Right lobe of liver (tissue), 6 donors: ENCODE measurements around the gene ANKRD23. TPM values are rescaled to one million over a fixed set of nuclear protein-coding genes. Genes with fewer than 3 reads are reported as not detected.
A peak's percentile ranks its signal among the peaks of the same experiment; 100 is the strongest.
"Not testable (repeated sequence)": the region's sequence is repeated elsewhere in the genome, so short reads cannot be mapped to it uniquely, and the experiment has no call there.

Experiments used
- ATAC-seq, 4 donors: fragments of 200-7000 bp; cut with Tn5 transposase; one replicate each; pipeline ENCODE4 v1.9.1; 2020; ENCODE audit warnings: mild to moderate bottlenecking in 4 of 4, moderate library complexity in 4 of 4
- DNase-seq, 3 donors: peaks; one replicate each; pipeline ENCODE4 v3.0.0-alpha.2; 2020
- H3K27ac ChIP-seq, 3 donors: fragments of 200-600 bp; one replicate each; pipeline ENCODE4 v1.8.0; 2022
- H3K27me3 ChIP-seq, 2 donors: fragments of 200-600 bp; one replicate each; pipeline ENCODE4 v1.8.0; 2022
- H3K36me3 ChIP-seq, 4 donors: fragments of 200-600 bp; sonication (generic) in 1 of 4; one replicate each; pipeline versions ENCODE4 v1.5.1 to v1.8.0; 2017 to 2022; ENCODE audit warnings: control low read depth in 1 of 4
- H3K4me1 ChIP-seq, 4 donors: fragments of 200-600 bp; sonication (generic) in 1 of 4; one replicate each; pipeline versions ENCODE4 v1.5.1 to v1.8.0; 2017 to 2022; ENCODE audit warnings: control low read depth in 1 of 4
- H3K4me3 ChIP-seq, 3 donors: fragments of 200-600 bp; one replicate each; pipeline ENCODE4 v1.8.0; 2022
- H3K9me3 ChIP-seq, 4 donors: fragments of 200-600 bp; sonication (generic) in 1 of 4; one replicate each; pipeline versions ENCODE4 v1.5.1 to v1.8.0; 2017 to 2022; ENCODE audit warnings: control low read depth in 1 of 4
- CTCF ChIP-seq, 4 donors: fragments of 200-600 bp in 3 of 4; fragments of 450-650 bp in 1 of 4; IDR thresholded peaks; one replicate each; pipeline versions ENCODE4 v1.5.1 to v1.8.0; 2016 to 2022; ENCODE audit warnings: antibody characterized with exemption in 4 of 4, mild to moderate bottlenecking in 2 of 4
- POLR2A ChIP-seq: fragments of 450-650 bp; IDR thresholded peaks from one replicate; pipeline ENCODE4 v1.6.1; 2017; ENCODE audit warnings: antibody characterized with exemption, mild to moderate bottlenecking
- WGBS: methylation state at CpG from one replicate; pipeline ENCODE4 v1.1.6; 2018; ENCODE audit warnings: low coverage, low lambda C conversion rate; ENCODE audit not compliant: insufficient coverage; ENCODE audit errors: missing lambda C conversion rate; 5-methylcytosine and 5-hydroxymethylcytosine counted together
- intact Hi-C, 2 donors: fragments of 100-400 bp; cut with DNase I; formaldehyde crosslinking; loops; one replicate each; pipeline versions ENCODE4 v1.11.2 to v1.14.1; 2022
- total RNA-seq, 6 experiments: library from RNA; depleted of rRNA in 2 of 6; stranded (reverse); fragments of >200 nt in 2 of 6; fragmentation: NEBNext Ultra II Directional in 3 of 6; extraction: Animal tissue kit (Norgen Biotek cat#: 25700) in 3 of 6; gene quantifications; one replicate each; pipeline versions ENCODE4 v1.1.0 to v1.2.4, GENCODE V29; 2016 to 2023
- donor health status: DM: no; HTN: yes; CAD: no.
- donor health status: DM: no; HTN: no; CAD: no.
- donor health status: DM: no; HTN: no; CAD: no.
- donor health status: DM: no; HTN: yes; CAD: no.
- donor health status: DM: no; HTN: yes; CAD: no.

The ANKRD23 gene
- total RNA-seq, 6 experiments from 2014 or later, result 0.98 to 4.0 (median 2.7) TPM

GRCh38 chr2:96863575-96864342, 19.9 kb upstream of the ANKRD23 start:
- H3K4me3 ChIP-seq, result no peak overlapping the region
- no peak overlapping the region for H3K27ac ChIP-seq
- H3K4me1 ChIP-seq, result peaks cover 0 to 71% (median 20%) of the 10 kb centered on the region in 4 donors
- no CpG with 5 or more reads among the region's 19 CpGs for WGBS
- peaks cover 0 to 45% (median 26%) of the 10 kb centered on the region in 4 donors for H3K36me3 ChIP-seq
- intact Hi-C loops, result loop anchor here (5.0 to 10.0 kb wide), 3 partner anchors 46 to 84 kb away; partner anchors contain the start of gene CNNM3 (in 2 of the 2)
- DNase-seq (no peak), ATAC-seq (no peak)
- H3K9me3 ChIP-seq, result no peaks in the 10 kb centered on the region
- TF ChIP-seq CTCF (IDR thresholded peaks at IDR 0.05) (no peak), POLR2A (no peak)
- no peaks in the 10 kb centered on the region for H3K27me3 ChIP-seq

GRCh38 chr2:96863056-96863455, 19.2 kb upstream of the ANKRD23 start:
- H3K27me3 ChIP-seq, H3K4me3 ChIP-seq, H3K9me3 ChIP-seq, DNase-seq, ATAC-seq: not testable (repeated sequence)
- H3K36me3 ChIP-seq, result peaks cover 0 to 45% (median 26%) of the 10 kb centered on the region in 4 donors
- peak overlapping the region in 2 of 3 donors; percentile 71 to 75 for H3K27ac ChIP-seq
- peaks cover 0 to 75% (median 21%) of the 10 kb centered on the region in 4 donors for H3K4me1 ChIP-seq
- intact Hi-C loops, result loop anchor here (5.0 to 10.0 kb wide), 3 partner anchors 46 to 84 kb away; partner anchors contain the start of gene CNNM3 (in 2 of the 2)
- 60% methylated on average over 3 of the region's 4 CpGs for WGBS

- no peak for ATAC-seq
- intact Hi-C loops, result loop anchor here (5.0 to 10.0 kb wide), 3 partner anchors 44 to 86 kb away; partner anchors contain the start of gene CNNM3 (in 2 of the 2)
- Histone ChIP-seq H3K9me3 (no peaks in the 10 kb centered on the region), H3K4me1 (peaks cover 0 to 66% (median 19%) of the 10 kb centered on the region in 4 donors), H3K4me3 (no peak overlapping the region), H3K36me3 (peaks cover 0 to 45% (median 25%) of the 10 kb centered on the region in 4 donors), H3K27ac (peak overlapping the region in 1 of 3 donors; percentile 71), H3K27me3 (no peaks in the 10 kb centered on the region)
- no peak for DNase-seq
- no CpG with 5 or more reads among the region's 17 CpGs for WGBS
- TF ChIP-seq POLR2A, result no peak
- no peak for TF ChIP-seq CTCF (IDR thresholded peaks at IDR 0.05)
Measured at GRCh38 chr2:96861074-96861473, 17.3 kb upstream of the ANKRD23 start.

- Histone ChIP-seq H3K36me3 (peaks cover 0 to 38% (median 22%) of the 10 kb centered on the region in 4 donors), H3K4me3 (no peak overlapping the region), H3K27me3 (no peaks in the 10 kb centered on the region), H3K27ac (peak overlapping the region in 1 of 3 donors; percentile 65), H3K4me1 (peaks cover 0 to 69% (median 18%) of the 10 kb centered on the region in 4 donors), H3K9me3 (no peaks in the 10 kb centered on the region)
- DNase-seq (peak in 1 of 3 donors; percentile 68), ATAC-seq (peak in 1 of 4 donors; percentile 2)
- TF ChIP-seq POLR2A (no peak), CTCF (IDR thresholded peaks at IDR 0.05) (no peak)
- 70% methylated on average over 12 of the region's 38 CpGs for WGBS
- intact Hi-C loops, result loop anchor here (5.0 to 10.0 kb wide), 3 partner anchors 43 to 87 kb away; partner anchors contain the start of gene CNNM3 (in 2 of the 2)
Measured at GRCh38 chr2:96860065-96861029, 16.5 kb upstream of the ANKRD23 start.
